ENCODE measurements around the gene TTC21B. TPM values are rescaled to one million over a fixed set of nuclear protein-coding genes. Genes with fewer than 3 reads are reported as not detected.

TTC21B gene
- total RNA-seq, 2 experiments from 2014 or later, result 23.7 to 24.2 TPM

- DNase-seq (no peak), ATAC-seq (ENCODE audit: low read depth) (no peak)
- POLR2A ChIA-PET, result no interaction called here
- peaks cover 24% of the 10 kb centered on the region for H3K27me3 Mint-ChIP-seq
- no peaks in the 10 kb centered on the region for H3K36me3 Mint-ChIP-seq
- H3K4me1 Mint-ChIP-seq, result no peaks in the 10 kb centered on the region
- H3K4me3 Mint-ChIP-seq, result no peak overlapping the region
- no peaks in the 10 kb centered on the region for H3K9me3 Mint-ChIP-seq
- H3K27ac Mint-ChIP-seq, result no peak overlapping the region
Observed at GRCh38 chr2:165827016-165827920, 126.3 kb downstream of the TTC21B start.

GRCh38 chr2:165825041-165825440 lies 128.5 kb downstream of the TTC21B start:
- POLR2A ChIA-PET, result no interaction called here
- H3K4me3 Mint-ChIP-seq, result no peak overlapping the region

More at GRCh38 chr2:165825041-165825440, 128.5 kb downstream of the TTC21B start:
- ATAC-seq (ENCODE audit: low read depth), result no peak
- Mint-ChIP-seq H3K27me3 (peaks cover 26% of the 10 kb centered on the region), H3K27ac (no peak overlapping the region), H3K36me3 (no peaks in the 10 kb centered on the region), H3K9me3 (no peaks in the 10 kb centered on the region), H3K4me1 (no peaks in the 10 kb centered on the region)
- no peak for DNase-seq

Other genes starting within 250 kb of the TTC21B start
- 1 to 10 TPM; 4.7 to 5.0 TPM for gene GALNT3, start 159.5 kb downstream of the TTC21B start, total RNA-seq
- not detected for gene SCN1A, start 174.2 kb upstream of the TTC21B start, total RNA-seq